Breast epithelium (tissue), 3 donors: ENCODE measurements around the gene FTMT.

ENCODE experiments used
- POLR2A ChIP-seq: fragments of 450-650 bp; IDR thresholded peaks from one replicate; pipeline ENCODE4 v1.6.1; 2016; ENCODE audit warnings: antibody characterized with exemption, mild to moderate bottlenecking, moderate library complexity
- POLR2AphosphoS5 ChIP-seq, 3 donors: sonication (generic); formaldehyde crosslinking; IDR thresholded peaks; one replicate each; pipeline ENCODE4 v1.6.1; 2017; ENCODE audit warnings: antibody characterized with exemption in 3 of 3
- TF ChIP-seq, protein P1 (sequence below), 3 donors: fragments of 450-650 bp; IDR thresholded peaks; one replicate each; pipeline ENCODE4 v1.5.1; 2016 to 2017; ENCODE audit warnings: antibody characterized with exemption in 3 of 3, mild to moderate bottlenecking in 3 of 3, moderate library complexity in 3 of 3

DNA sequence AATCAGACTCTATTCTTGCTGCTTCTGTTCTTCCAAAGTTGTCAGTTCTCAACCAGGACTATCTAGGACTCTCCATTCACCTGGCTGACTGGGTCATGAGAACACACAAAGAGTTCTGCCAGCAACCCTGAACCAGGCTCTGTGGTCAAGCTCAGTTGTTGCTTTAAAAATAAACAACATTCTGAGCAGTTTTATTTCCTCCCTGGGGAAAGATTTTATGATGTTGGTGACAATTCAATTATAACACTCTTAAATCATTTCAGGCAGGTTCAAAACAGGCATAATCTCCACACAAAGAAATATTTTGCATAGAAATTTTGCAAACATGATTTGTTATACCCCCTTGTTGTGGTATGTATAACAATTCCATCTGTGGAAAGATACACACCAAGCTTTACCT, 36.0 kb downstream of the FTMT start:
- TF ChIP-seq, protein P1, sequence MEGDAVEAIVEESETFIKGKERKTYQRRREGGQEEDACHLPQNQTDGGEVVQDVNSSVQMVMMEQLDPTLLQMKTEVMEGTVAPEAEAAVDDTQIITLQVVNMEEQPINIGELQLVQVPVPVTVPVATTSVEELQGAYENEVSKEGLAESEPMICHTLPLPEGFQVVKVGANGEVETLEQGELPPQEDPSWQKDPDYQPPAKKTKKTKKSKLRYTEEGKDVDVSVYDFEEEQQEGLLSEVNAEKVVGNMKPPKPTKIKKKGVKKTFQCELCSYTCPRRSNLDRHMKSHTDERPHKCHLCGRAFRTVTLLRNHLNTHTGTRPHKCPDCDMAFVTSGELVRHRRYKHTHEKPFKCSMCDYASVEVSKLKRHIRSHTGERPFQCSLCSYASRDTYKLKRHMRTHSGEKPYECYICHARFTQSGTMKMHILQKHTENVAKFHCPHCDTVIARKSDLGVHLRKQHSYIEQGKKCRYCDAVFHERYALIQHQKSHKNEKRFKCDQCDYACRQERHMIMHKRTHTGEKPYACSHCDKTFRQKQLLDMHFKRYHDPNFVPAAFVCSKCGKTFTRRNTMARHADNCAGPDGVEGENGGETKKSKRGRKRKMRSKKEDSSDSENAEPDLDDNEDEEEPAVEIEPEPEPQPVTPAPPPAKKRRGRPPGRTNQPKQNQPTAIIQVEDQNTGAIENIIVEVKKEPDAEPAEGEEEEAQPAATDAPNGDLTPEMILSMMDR (IDR thresholded peaks at IDR 0.05), result no peak
- no peak for TF ChIP-seq POLR2A
- no peak for TF ChIP-seq POLR2AphosphoS5 (IDR thresholded peaks at IDR 0.05)
